Measurements from ENCODE around the gene PRRC2A.

GRCh38 chr6:31626952-31627351 lies 6.4 kb downstream of the PRRC2A start:
- TF ChIP-seq CTCF (IDR thresholded peaks at IDR 0.05) (no peak), POLR2A (IDR thresholded peaks at IDR 0.05) (no peak)
